GM18951 (cell line): ENCODE results near the gene FRMPD4.

Experiments used
- POLR2A ChIP-seq: IDR thresholded peaks from 4 replicates; pipeline ENCODE4 v1.6.1; 2011; ENCODE audit warnings: mild to moderate bottlenecking; ENCODE audit not compliant: insufficient read length, insufficient read depth; ENCODE audit errors: extremely low read depth
- in situ Hi-C: fragments of 300-500 bp; cut with MboI; formaldehyde crosslinking; loops from one replicate; pipeline ENCODE4 v1.12.0; 2022; ENCODE audit warnings: low sequenced_read_pairs, mixed read lengths, inconsistent platforms; ENCODE audit not compliant: unreplicated experiment

FRMPD4 gene

GRCh38 chrX:12595720-12596119, 457.4 kb downstream of the FRMPD4 start:
- in situ Hi-C loops = no loop called here
- TF ChIP-seq POLR2A = no peak

- TF ChIP-seq POLR2A = no peak
- in situ Hi-C loops = no loop called here
These were observed 471.8 kb downstream of the FRMPD4 start for GRCh38 chrX:12610079-12610478.

GRCh38 chrX:12611471-12611870, 473.2 kb downstream of the FRMPD4 start:
- in situ Hi-C loops = no loop called here
- TF ChIP-seq POLR2A = no peak

- no peak for TF ChIP-seq POLR2A
- in situ Hi-C loops = no loop called here
These were observed 476.0 kb downstream of the FRMPD4 start for GRCh38 chrX:12614266-12614665.

- in situ Hi-C loops = no loop called here
- TF ChIP-seq POLR2A = no peak
These were observed 476.8 kb downstream of the FRMPD4 start for GRCh38 chrX:12615061-12615460.

GRCh38 chrX:12617241-12617640, 479.0 kb downstream of the FRMPD4 start:
- in situ Hi-C loops = no loop called here
- TF ChIP-seq POLR2A = no peak

- no peak for TF ChIP-seq POLR2A
- in situ Hi-C loops = no loop called here
These were observed 509.0 kb downstream of the FRMPD4 start for GRCh38 chrX:12647230-12647629.

- in situ Hi-C loops = no loop called here
- no peak for TF ChIP-seq POLR2A
These were observed 510.7 kb downstream of the FRMPD4 start for GRCh38 chrX:12648995-12649394.

- no peak for TF ChIP-seq POLR2A
- in situ Hi-C loops = no loop called here
These were observed 519.2 kb downstream of the FRMPD4 start for GRCh38 chrX:12657433-12657832.

GRCh38 chrX:12657881-12658280, 519.6 kb downstream of the FRMPD4 start:
- in situ Hi-C loops = no loop called here
- TF ChIP-seq POLR2A = no peak

GRCh38 chrX:12661464-12661863, 523.2 kb downstream of the FRMPD4 start:
- in situ Hi-C loops = no loop called here
- no peak for TF ChIP-seq POLR2A

- in situ Hi-C loops = no loop called here
- TF ChIP-seq POLR2A = no peak
These were observed 534.3 kb downstream of the FRMPD4 start for GRCh38 chrX:12672367-12673106.

- no peak for TF ChIP-seq POLR2A
- in situ Hi-C loops = no loop called here
These were observed 535.2 kb downstream of the FRMPD4 start for GRCh38 chrX:12673487-12673886.

- no peak for TF ChIP-seq POLR2A
- in situ Hi-C loops = no loop called here
These were observed 541.2 kb downstream of the FRMPD4 start for GRCh38 chrX:12679522-12679921.

- in situ Hi-C loops = no loop called here
- no peak for TF ChIP-seq POLR2A
These were observed 542.8 kb downstream of the FRMPD4 start for GRCh38 chrX:12681047-12681446.

- in situ Hi-C loops = no loop called here
- no peak for TF ChIP-seq POLR2A
These were observed 547.3 kb downstream of the FRMPD4 start for GRCh38 chrX:12685541-12685940.
